Osteoblast (primary cell): Measurements from ENCODE around the gene RARG. TPM values are rescaled to one million over a fixed set of nuclear protein-coding genes. Genes with fewer than 3 reads are reported as not detected.

Experiments
- DNase-seq: peaks from one replicate; pipeline ENCODE4 v3.0.0; 2011; ENCODE audit warnings: low spot score, mixed read lengths; ENCODE audit not compliant: insufficient read length; ENCODE audit errors: missing footprints
- H2AFZ ChIP-seq: 2 replicates; pipeline ENCODE4 v1.6.0; 2011; ENCODE audit warnings: mild to moderate bottlenecking, low read length
- H3K27ac ChIP-seq: 2 replicates; pipeline ENCODE4 v1.5.1; 2011; ENCODE audit warnings: mild to moderate bottlenecking, low read depth, low read length, moderate library complexity
- H3K27me3 ChIP-seq: 2 replicates; pipeline ENCODE4 v1.6.0; 2012; ENCODE audit warnings: mild to moderate bottlenecking, control low read depth, inconsistent platforms, low read length, moderate library complexity; ENCODE audit not compliant: insufficient read depth
- H3K36me3 ChIP-seq: 2 replicates; pipeline ENCODE4 v1.5.1; 2011; ENCODE audit warnings: mild to moderate bottlenecking, low read length, control low read depth, moderate library complexity; ENCODE audit not compliant: insufficient read depth
- H3K4me1 ChIP-seq: 2 replicates; pipeline ENCODE4 v1.5.1; 2011; ENCODE audit warnings: mild to moderate bottlenecking, low read length, control low read depth, moderate library complexity; ENCODE audit not compliant: insufficient read depth
- H3K4me2 ChIP-seq: 2 replicates; pipeline ENCODE4 v1.6.0; 2011; ENCODE audit warnings: mild to moderate bottlenecking, low read length; ENCODE audit not compliant: insufficient read depth
- H3K4me3 ChIP-seq: fragments of 200-600 bp; sonication (generic); 3 replicates; pipeline ENCODE4 v1.5.1; 2012; ENCODE audit warnings: mild to moderate bottlenecking, low read length, inconsistent platforms; ENCODE audit not compliant: insufficient read depth
- H3K79me2 ChIP-seq: 2 replicates; pipeline ENCODE4 v1.6.0; 2012; ENCODE audit warnings: mild to moderate bottlenecking, low read length, control low read depth, inconsistent platforms; ENCODE audit not compliant: insufficient read depth
- H3K9me3 ChIP-seq: 2 replicates; pipeline ENCODE4 v1.5.1; 2011; ENCODE audit warnings: low read depth, low read length, control low read depth
- H4K20me1 ChIP-seq: 2 replicates; pipeline ENCODE4 v1.6.0; 2012; ENCODE audit warnings: mild to moderate bottlenecking, low read length, control low read depth; ENCODE audit not compliant: insufficient read depth
- total RNA-seq: library from RNA; depleted of rRNA; stranded (reverse); fragments of >200 nt; gene quantifications from 2 replicates; pipeline ENCODE4 v1.2.3, GENCODE V29; 2012
- TF ChIP-seq, protein P1 (sequence below): IDR thresholded peaks from 2 replicates; pipeline ENCODE4 v1.5.1; 2011; ENCODE audit warnings: mild to moderate bottlenecking, low read depth, low read length, moderate library complexity; ENCODE audit errors: extremely low read depth

The RARG gene
- total RNA-seq, 1 donor, result 49.9 TPM

- Histone ChIP-seq H3K4me1 (peaks cover 21% of the 10 kb centered on the region), H3K27me3 (no peaks in the 10 kb centered on the region), H3K27ac (peak overlapping the region; percentile 33), H2AFZ (peak overlapping the region; percentile 56), H3K9me3 (no peaks in the 10 kb centered on the region), H3K4me3 (no peak overlapping the region), H3K79me2 (no peaks in the 10 kb centered on the region), H4K20me1 (no peaks in the 10 kb centered on the region), H3K36me3 (no peaks in the 10 kb centered on the region), H3K4me2 (peak overlapping the region; percentile 36)
- DNase-seq, result peak; percentile 95
- TF ChIP-seq, protein P1, sequence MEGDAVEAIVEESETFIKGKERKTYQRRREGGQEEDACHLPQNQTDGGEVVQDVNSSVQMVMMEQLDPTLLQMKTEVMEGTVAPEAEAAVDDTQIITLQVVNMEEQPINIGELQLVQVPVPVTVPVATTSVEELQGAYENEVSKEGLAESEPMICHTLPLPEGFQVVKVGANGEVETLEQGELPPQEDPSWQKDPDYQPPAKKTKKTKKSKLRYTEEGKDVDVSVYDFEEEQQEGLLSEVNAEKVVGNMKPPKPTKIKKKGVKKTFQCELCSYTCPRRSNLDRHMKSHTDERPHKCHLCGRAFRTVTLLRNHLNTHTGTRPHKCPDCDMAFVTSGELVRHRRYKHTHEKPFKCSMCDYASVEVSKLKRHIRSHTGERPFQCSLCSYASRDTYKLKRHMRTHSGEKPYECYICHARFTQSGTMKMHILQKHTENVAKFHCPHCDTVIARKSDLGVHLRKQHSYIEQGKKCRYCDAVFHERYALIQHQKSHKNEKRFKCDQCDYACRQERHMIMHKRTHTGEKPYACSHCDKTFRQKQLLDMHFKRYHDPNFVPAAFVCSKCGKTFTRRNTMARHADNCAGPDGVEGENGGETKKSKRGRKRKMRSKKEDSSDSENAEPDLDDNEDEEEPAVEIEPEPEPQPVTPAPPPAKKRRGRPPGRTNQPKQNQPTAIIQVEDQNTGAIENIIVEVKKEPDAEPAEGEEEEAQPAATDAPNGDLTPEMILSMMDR, result no peak
Observed at GRCh38 chr12:53201177-53201541, 30.9 kb downstream of the RARG start.

DNA sequence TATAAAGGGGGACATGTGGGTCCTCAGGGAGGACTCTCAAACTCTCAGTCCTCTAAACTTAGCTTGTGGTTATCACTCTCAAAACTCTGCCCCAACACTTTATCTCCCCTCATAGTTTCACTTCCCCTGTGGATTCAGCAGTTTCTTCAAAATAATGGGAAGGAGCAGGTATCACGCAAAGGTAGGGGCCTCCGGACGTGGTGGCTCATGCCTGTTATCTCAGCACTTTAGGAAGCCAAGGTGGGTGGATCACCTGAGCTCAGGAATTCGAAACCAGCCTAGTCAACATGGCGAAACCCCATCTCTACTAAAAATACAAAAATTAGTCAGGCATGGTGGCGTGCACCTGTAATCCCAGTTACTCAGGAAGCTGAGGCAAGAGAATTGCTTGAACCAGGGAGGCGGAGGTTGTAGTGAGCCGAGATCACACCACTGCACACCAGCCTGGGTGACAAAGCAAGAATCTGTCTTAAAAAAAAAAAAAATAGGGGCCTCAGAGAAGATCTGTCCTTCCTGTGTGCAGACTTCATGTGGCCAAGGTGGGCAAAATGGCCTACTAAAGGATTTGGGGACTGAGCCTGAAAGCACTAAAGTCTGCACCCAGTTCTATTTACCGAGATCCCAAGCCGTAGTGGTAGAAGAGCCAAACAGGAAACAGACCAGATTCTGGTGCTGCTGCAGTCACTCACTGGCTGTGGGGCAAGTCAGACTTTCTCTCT, 31.4 kb downstream of the RARG start:
- peaks cover 18% of the 10 kb centered on the region for H3K4me1 ChIP-seq
- H2AFZ ChIP-seq, result peak overlapping the region; percentile 56
- H3K9me3 ChIP-seq, result no peaks in the 10 kb centered on the region
- peak overlapping the region; percentile 33 for H3K27ac ChIP-seq
- peak overlapping the region; percentile 36 for H3K4me2 ChIP-seq
- no peaks in the 10 kb centered on the region for H3K36me3 ChIP-seq
- H4K20me1 ChIP-seq, result no peaks in the 10 kb centered on the region
- TF ChIP-seq, protein P1, result no peak
- H3K79me2 ChIP-seq, result no peaks in the 10 kb centered on the region
- H3K4me3 ChIP-seq, result no peak overlapping the region
- H3K27me3 ChIP-seq, result no peaks in the 10 kb centered on the region
- peak; percentile 32 for DNase-seq

- H3K4me1 ChIP-seq, result peaks cover 13% of the 10 kb centered on the region
- no peak overlapping the region for H2AFZ ChIP-seq
- no peaks in the 10 kb centered on the region for H3K36me3 ChIP-seq
- H3K4me3 ChIP-seq, result no peak overlapping the region
- no peaks in the 10 kb centered on the region for H3K9me3 ChIP-seq
- no peaks in the 10 kb centered on the region for H4K20me1 ChIP-seq
- H3K79me2 ChIP-seq, result no peaks in the 10 kb centered on the region
- DNase-seq, result no peak
- H3K4me2 ChIP-seq, result no peak overlapping the region
- no peak overlapping the region for H3K27ac ChIP-seq
- H3K27me3 ChIP-seq, result no peaks in the 10 kb centered on the region
- TF ChIP-seq, protein P1, result no peak
Observed at GRCh38 chr12:53200107-53200457, 31.9 kb downstream of the RARG start.

DNA sequence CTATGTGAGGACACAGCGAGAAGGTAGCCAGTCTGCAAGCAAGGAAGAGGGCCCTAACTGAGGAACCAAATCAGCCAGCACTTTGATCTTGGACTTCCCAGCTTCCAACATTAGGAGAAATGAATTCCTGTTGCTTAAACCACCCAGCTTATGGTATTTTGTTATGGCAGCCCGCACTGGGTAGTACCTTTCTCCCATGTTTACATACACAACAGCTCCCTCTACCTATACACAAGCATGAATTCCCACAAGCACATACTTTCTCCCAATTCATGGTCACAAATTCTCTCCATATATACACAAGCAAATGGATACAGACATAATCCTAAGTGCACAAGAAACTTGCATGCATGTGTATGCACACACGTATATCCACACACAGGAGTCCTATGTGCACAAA, 32.3 kb downstream of the RARG start:
- no peaks in the 10 kb centered on the region for H3K36me3 ChIP-seq
- H3K79me2 ChIP-seq, result no peaks in the 10 kb centered on the region
- H3K4me3 ChIP-seq, result no peak overlapping the region
- DNase-seq, result peak; percentile 46
- peaks cover 13% of the 10 kb centered on the region for H3K4me1 ChIP-seq
- TF ChIP-seq, protein P1, result no peak
- H4K20me1 ChIP-seq, result no peaks in the 10 kb centered on the region
- H2AFZ ChIP-seq, result no peak overlapping the region
- H3K27me3 ChIP-seq, result no peaks in the 10 kb centered on the region
- no peak overlapping the region for H3K4me2 ChIP-seq
- no peak overlapping the region for H3K27ac ChIP-seq
- H3K9me3 ChIP-seq, result no peaks in the 10 kb centered on the region
